ENCODE measurements around the gene FAM240B.

Gene FAM240B

GRCh38 chr9:38659538-38659937, 60.4 kb downstream of the FAM240B start:
- TF ChIP-seq SIN3A (IDR thresholded peaks at IDR 0.05; ENCODE audit: borderline replicate concordance, insufficient read depth, low read length), result no peak
- no peak for TF ChIP-seq POLR2AphosphoS5 (IDR thresholded peaks at IDR 0.05; ENCODE audit: low read depth, low read length)
- TF ChIP-seq TAF1 (IDR thresholded peaks at IDR 0.05; ENCODE audit: borderline replicate concordance, insufficient read depth, low read length), result no peak
- TF ChIP-seq FOXP2 (optimal IDR thresholded peaks at IDR 0.05; ENCODE audit: borderline replicate concordance, extremely low read depth, extremely low read length, insufficient read depth), result no peak
- TF ChIP-seq REST (IDR thresholded peaks at IDR 0.05; ENCODE audit: insufficient read depth in 1 of 2, low read depth in 2 of 2, low read length in 2 of 2), result no peak

- TF ChIP-seq FOXP2 (optimal IDR thresholded peaks at IDR 0.05; ENCODE audit: borderline replicate concordance, extremely low read depth, extremely low read length, insufficient read depth) (no peak), SIN3A (IDR thresholded peaks at IDR 0.05; ENCODE audit: borderline replicate concordance, insufficient read depth, low read length) (no peak), REST (IDR thresholded peaks at IDR 0.05; ENCODE audit: insufficient read depth in 1 of 2, low read depth in 2 of 2, low read length in 2 of 2) (no peak), POLR2AphosphoS5 (IDR thresholded peaks at IDR 0.05; ENCODE audit: low read depth, low read length) (no peak), TAF1 (IDR thresholded peaks at IDR 0.05; ENCODE audit: borderline replicate concordance, insufficient read depth, low read length) (no peak)
These were observed 63.0 kb downstream of the FAM240B start for GRCh38 chr9:38656896-38657295.

- TF ChIP-seq FOXP2 (optimal IDR thresholded peaks at IDR 0.05; ENCODE audit: borderline replicate concordance, extremely low read depth, extremely low read length, insufficient read depth) (no peak), SIN3A (IDR thresholded peaks at IDR 0.05; ENCODE audit: borderline replicate concordance, insufficient read depth, low read length) (no peak), TAF1 (IDR thresholded peaks at IDR 0.05; ENCODE audit: borderline replicate concordance, insufficient read depth, low read length) (no peak), POLR2AphosphoS5 (IDR thresholded peaks at IDR 0.05; ENCODE audit: low read depth, low read length) (no peak), REST (IDR thresholded peaks at IDR 0.05; ENCODE audit: insufficient read depth in 1 of 2, low read depth in 2 of 2, low read length in 2 of 2) (no peak)
These were observed 67.4 kb downstream of the FAM240B start for GRCh38 chr9:38652486-38652885.

- TF ChIP-seq FOXP2 (optimal IDR thresholded peaks at IDR 0.05; ENCODE audit: borderline replicate concordance, extremely low read depth, extremely low read length, insufficient read depth) (no peak), TAF1 (IDR thresholded peaks at IDR 0.05; ENCODE audit: borderline replicate concordance, insufficient read depth, low read length) (no peak), SIN3A (IDR thresholded peaks at IDR 0.05; ENCODE audit: borderline replicate concordance, insufficient read depth, low read length) (no peak), REST (IDR thresholded peaks at IDR 0.05; ENCODE audit: insufficient read depth in 1 of 2, low read depth in 2 of 2, low read length in 2 of 2) (no peak), POLR2AphosphoS5 (IDR thresholded peaks at IDR 0.05; ENCODE audit: low read depth, low read length) (no peak)
These were observed 67.9 kb downstream of the FAM240B start for GRCh38 chr9:38652044-38652443.

Data from PFSK-1 (cell line).